ENCODE data around the gene ZNF280A. TPM values are rescaled to one million over a fixed set of nuclear protein-coding genes. Genes with fewer than 3 reads are reported as not detected.

ZNF280A gene
- total and polyA plus RNA-seq, 9 of the 15 experiments (the other 6 are each of a cell fraction or from before 2014, with no cell fraction given), result 19.0 to 40.8 (median 28.6) TPM

DNA sequence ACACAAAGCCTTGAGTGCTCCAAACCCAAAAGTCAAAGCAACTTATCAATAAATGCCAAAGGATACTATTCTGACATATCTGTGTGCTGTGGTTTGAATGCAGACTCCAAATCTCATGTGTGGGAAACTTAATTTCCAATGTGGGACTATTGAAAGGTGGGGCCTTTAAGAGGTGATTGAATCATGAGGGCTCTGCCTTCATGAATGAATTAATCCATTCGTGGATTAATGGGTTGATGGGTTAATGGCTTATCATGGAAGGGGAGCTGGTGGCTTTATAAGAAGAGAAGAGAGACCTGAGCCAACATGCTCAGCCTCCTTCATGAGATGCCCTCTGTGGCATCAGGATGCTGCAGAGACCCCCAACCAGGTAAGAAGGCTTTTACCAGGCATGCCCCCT, 16.8 kb upstream of the ZNF280A start (continued):
- 0 out of 2 replicates have a peak, but pooled peaks have one; percentile 31 for TF ChIP-seq MCM5 (IDR thresholded peaks at IDR 0.05; ENCODE audit: low read depth)
- no peak for TF ChIP-seq NR4A1 (CRISPR knock-in tag; IDR thresholded peaks at IDR 0.05)
- TF ChIP-seq NR4A1 (tag; IDR thresholded peaks at IDR 0.05), result 0 out of 2 replicates have a peak, but pooled peaks have one; percentile 20
- TF ChIP-seq HDAC2 (IDR thresholded peaks at IDR 0.05), result no peak
- peak; percentile 90 for TF ChIP-seq MCM3 (IDR thresholded peaks at IDR 0.05)

DNA sequence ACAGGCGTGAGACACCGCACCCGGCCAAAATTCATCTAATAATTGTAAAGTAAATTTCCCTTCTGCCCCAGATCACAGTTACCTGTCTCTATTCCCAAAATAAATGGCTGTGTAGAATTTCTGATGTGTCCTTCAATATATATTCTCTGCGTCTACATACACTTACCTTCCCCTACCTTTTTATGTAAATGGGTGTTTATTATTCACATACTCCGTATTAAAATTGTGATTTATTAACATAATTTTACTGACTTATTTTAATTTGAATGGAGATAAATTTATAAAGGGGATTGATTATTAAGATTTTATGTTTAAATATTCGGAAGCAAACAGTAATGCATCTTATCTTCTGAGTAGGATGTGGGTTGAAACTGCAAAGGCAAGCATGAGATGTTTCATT, 16.4 kb upstream of the ZNF280A start:
- DNase-seq (ENCODE audit: extremely low read depth in 1 of 4, low spot score in 3 of 4) (no peak), FAIRE-seq (no peak), ATAC-seq (no peak)
- Histone ChIP-seq H3K9ac (ENCODE audit: insufficient read depth in 1 of 2, low read depth in 2 of 2, low read length in 2 of 2) (no peak overlapping the region), H3K4me2 (ENCODE audit: insufficient read depth, low read length) (no peak overlapping the region), H3K9me1 (ENCODE audit: control insufficient read depth, insufficient read depth, low read length) (no peaks in the 10 kb centered on the region), H3K27ac (ENCODE audit: extremely low read depth, low read depth, low read length) (no peak overlapping the region), H3K36me3 (ENCODE audit: control insufficient read depth, insufficient read depth, low read length) (no peaks in the 10 kb centered on the region), H2AFZ (ENCODE audit: low read depth, low read length) (no peak overlapping the region), H3K4me1 (replicated peaks in 1 of 2; ENCODE audit: control insufficient read depth in 2 of 2, insufficient read depth in 2 of 2, low read length in 2 of 2) (no peaks in the 10 kb centered on the region), H4K20me1 (replicated peaks; ENCODE audit: control insufficient read depth, insufficient read depth, low read length) (no peaks in the 10 kb centered on the region), H3K9me3 (replicated peaks; ENCODE audit: control insufficient read depth, insufficient read depth, low read depth, low read length) (no peaks in the 10 kb centered on the region), H3K27me3 (ENCODE audit: control insufficient read depth in 2 of 2, insufficient read depth in 2 of 2, low read length in 2 of 2) (no peaks in the 10 kb centered on the region), H3K79me2 (ENCODE audit: control insufficient read depth, insufficient read depth, low read length) (no peaks in the 10 kb centered on the region), H3K4me3 (no peak overlapping the region)
- 38% methylated on average over 6 of the region's 6 CpGs for WGBS (ENCODE audit: insufficient coverage, low coverage, missing lambda C conversion rate)
- ChIA-PET POLR2A (interaction anchor here (0.7 to 19.7 kb wide), 9 partner anchors 14 to 335 kb away, joined by 3 to 708 read pairs (median 4); partner anchors contain the start of genes PRAME and ZNF280A), CTCF (ENCODE audit: low intra/inter-chr PET ratio) (no interaction called here)
- BruUV-seq (replicated peaks), result no TSS peak
- intact Hi-C loops (cut with micrococcal nuclease), result no loop called here
- in situ Hi-C loops (cut with MboI), result loop anchor here (25.0 kb wide), 1 partner anchor 1124 kb away; the partner anchor contains the start of gene HIC2
- TF ChIP-seq C11orf30 (IDR thresholded peaks at IDR 0.05; ENCODE audit: low read depth), result no peak
- TF ChIP-seq DACH1 (IDR thresholded peaks at IDR 0.05; ENCODE audit: partially characterized antibody), result peak; percentile 29
- 0 out of 2 replicates have a peak, but pooled peaks have one; percentile 50 for TF ChIP-seq HOXB6 (CRISPR knock-in tag; IDR thresholded peaks at IDR 0.05; ENCODE audit: borderline replicate concordance)
- TF ChIP-seq, protein P1, sequence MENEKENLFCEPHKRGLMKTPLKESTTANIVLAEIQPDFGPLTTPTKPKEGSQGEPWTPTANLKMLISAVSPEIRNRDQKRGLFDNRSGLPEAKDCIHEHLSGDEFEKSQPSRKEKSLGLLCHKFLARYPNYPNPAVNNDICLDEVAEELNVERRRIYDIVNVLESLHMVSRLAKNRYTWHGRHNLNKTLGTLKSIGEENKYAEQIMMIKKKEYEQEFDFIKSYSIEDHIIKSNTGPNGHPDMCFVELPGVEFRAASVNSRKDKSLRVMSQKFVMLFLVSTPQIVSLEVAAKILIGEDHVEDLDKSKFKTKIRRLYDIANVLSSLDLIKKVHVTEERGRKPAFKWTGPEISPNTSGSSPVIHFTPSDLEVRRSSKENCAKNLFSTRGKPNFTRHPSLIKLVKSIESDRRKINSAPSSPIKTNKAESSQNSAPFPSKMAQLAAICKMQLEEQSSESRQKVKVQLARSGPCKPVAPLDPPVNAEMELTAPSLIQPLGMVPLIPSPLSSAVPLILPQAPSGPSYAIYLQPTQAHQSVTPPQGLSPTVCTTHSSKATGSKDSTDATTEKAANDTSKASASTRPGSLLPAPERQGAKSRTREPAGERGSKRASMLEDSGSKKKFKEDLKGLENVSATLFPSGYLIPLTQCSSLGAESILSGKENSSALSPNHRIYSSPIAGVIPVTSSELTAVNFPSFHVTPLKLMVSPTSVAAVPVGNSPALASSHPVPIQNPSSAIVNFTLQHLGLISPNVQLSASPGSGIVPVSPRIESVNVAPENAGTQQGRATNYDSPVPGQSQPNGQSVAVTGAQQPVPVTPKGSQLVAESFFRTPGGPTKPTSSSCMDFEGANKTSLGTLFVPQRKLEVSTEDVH (IDR thresholded peaks at IDR 0.05; ENCODE audit: low read depth, partially characterized antibody), result no peak
- TF ChIP-seq FIP1L1 (IDR thresholded peaks at IDR 0.05; ENCODE audit: low read depth, low read length, poor library complexity, severe bottlenecking), result no peak
- 0 out of 2 replicates have a peak, but pooled peaks have one; percentile 27 for TF ChIP-seq NFIX (CRISPR knock-in tag; IDR thresholded peaks at IDR 0.05; ENCODE audit: low read depth)
- TF ChIP-seq MECOM (CRISPR knock-in tag; IDR thresholded peaks at IDR 0.05), result 0 out of 2 replicates have a peak, but pooled peaks have one; percentile 25
- TF ChIP-seq ZNF780A (CRISPR knock-in tag; IDR thresholded peaks at IDR 0.05), result peak; percentile 47; the same call in 1 of the 2 replicates
- TF ChIP-seq, protein P2, sequence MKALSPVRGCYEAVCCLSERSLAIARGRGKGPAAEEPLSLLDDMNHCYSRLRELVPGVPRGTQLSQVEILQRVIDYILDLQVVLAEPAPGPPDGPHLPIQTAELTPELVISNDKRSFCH (CRISPR knock-in tag; IDR thresholded peaks at IDR 0.05), result no peak
- TF ChIP-seq, protein P2 (tag; IDR thresholded peaks at IDR 0.05), result no peak
- 0 out of 2 replicates have a peak, but pooled peaks have one; percentile 1 for TF ChIP-seq GABPB1 (CRISPR knock-in tag; IDR thresholded peaks at IDR 0.05)
- TF ChIP-seq FOXJ2 (tag; IDR thresholded peaks at IDR 0.05), result no peak

Measured in K562 (cell line).